HL-60/S4 treated with retinoic acid at 250 ng/mL for 4 days and 3 days (cell line): Measurements from ENCODE around the gene CDK10.

Experiments
- in situ Hi-C: fragments of 300-500 bp; cut with MboI; formaldehyde crosslinking; loops from 2 replicates; pipeline ENCODE4 v1.7.0; 2022; ENCODE audit warnings: low sequenced_read_pairs

CDK10 gene

GRCh38 chr16:89732142-89732917 lies 45.8 kb downstream of the CDK10 start:
- in situ Hi-C loops, result no loop called here

- in situ Hi-C loops, result no loop called here
Measured at GRCh38 chr16:89732918-89733242, 46.4 kb downstream of the CDK10 start.

- in situ Hi-C loops, result no loop called here
Measured at GRCh38 chr16:89733322-89733721, 46.8 kb downstream of the CDK10 start.

- in situ Hi-C loops, result no loop called here
Measured at GRCh38 chr16:89733792-89734191, 47.3 kb downstream of the CDK10 start.

GRCh38 chr16:89736554-89736953 lies 50.1 kb downstream of the CDK10 start:
- in situ Hi-C loops, result no loop called here

- in situ Hi-C loops, result no loop called here
Measured at GRCh38 chr16:89737341-89738071, 51.0 kb downstream of the CDK10 start.

GRCh38 chr16:89738072-89738377 lies 51.5 kb downstream of the CDK10 start:
- in situ Hi-C loops, result no loop called here

GRCh38 chr16:89738538-89739317 lies 52.2 kb downstream of the CDK10 start:
- in situ Hi-C loops, result no loop called here

GRCh38 chr16:89739383-89739782 lies 52.9 kb downstream of the CDK10 start:
- in situ Hi-C loops, result no loop called here

GRCh38 chr16:89741342-89742014 lies 55.0 kb downstream of the CDK10 start:
- in situ Hi-C loops, result no loop called here

- in situ Hi-C loops, result no loop called here
Measured at GRCh38 chr16:89742948-89743347, 56.5 kb downstream of the CDK10 start.

GRCh38 chr16:89744813-89745212 lies 58.3 kb downstream of the CDK10 start:
- in situ Hi-C loops, result no loop called here
